Fibroblast of lung (primary cell): ENCODE results near the gene HOXB5. TPM values are rescaled to one million over a fixed set of nuclear protein-coding genes. Genes with fewer than 3 reads are reported as not detected.

ENCODE experiments used
- DNase-seq, 2 donors: peaks; one replicate each; pipeline versions ENCODE4 v3.0.0 to v3.0.0-alpha.2; 2010; ENCODE audit warnings: low read depth in 2 of 2
- H2AFZ ChIP-seq: 2 replicates; pipeline ENCODE4 v1.5.1; 2012; ENCODE audit warnings: low read length, control low read depth, inconsistent platforms
- H3K27ac ChIP-seq: 2 replicates; pipeline ENCODE4 v1.5.1; 2011; ENCODE audit warnings: low read length, control low read depth; ENCODE audit not compliant: insufficient read depth
- H3K27me3 ChIP-seq: 2 replicates; pipeline ENCODE4 v1.5.1; 2011; ENCODE audit warnings: mild to moderate bottlenecking, low read length; ENCODE audit not compliant: control insufficient read depth, insufficient read depth
- H3K36me3 ChIP-seq: 2 replicates; pipeline ENCODE4 v1.5.1; 2011; ENCODE audit warnings: low read length; ENCODE audit not compliant: control insufficient read depth, insufficient read depth
- H3K4me1 ChIP-seq: 2 replicates; pipeline ENCODE4 v1.5.1; 2011; ENCODE audit warnings: low read length; ENCODE audit not compliant: control insufficient read depth, insufficient read depth; ENCODE audit errors: extremely low read depth
- H3K4me2 ChIP-seq: 2 replicates; pipeline ENCODE4 v1.5.1; 2011; ENCODE audit warnings: low read length, control low read depth; ENCODE audit not compliant: insufficient read depth; ENCODE audit errors: extremely low read depth
- H3K4me3 ChIP-seq, 4 experiments: fragments of 200-600 bp in 1 of 4; sonication (generic) in 1 of 4; replicated peaks in 1 of 4; 2 replicates each; pipeline ENCODE4 v1.5.1; 2011 to 2016; ENCODE audit warnings: low read length in 4 of 4, low read depth in 3 of 4, mild to moderate bottlenecking in 3 of 4, control low read depth in 2 of 4, inconsistent platforms in 1 of 4, mixed read lengths in 1 of 4; ENCODE audit not compliant: insufficient read depth in 1 of 4; ENCODE audit errors: control extremely low read depth in 1 of 4
- H3K79me2 ChIP-seq: 2 replicates; pipeline ENCODE4 v1.5.1; 2012; ENCODE audit warnings: mild to moderate bottlenecking, low read length, inconsistent platforms; ENCODE audit not compliant: control insufficient read depth, insufficient read depth
- H3K9ac ChIP-seq: 2 replicates; pipeline ENCODE4 v1.5.1; 2011; ENCODE audit warnings: mild to moderate bottlenecking, low read length, control low read depth; ENCODE audit not compliant: insufficient read depth
- H3K9me3 ChIP-seq: 2 replicates; pipeline ENCODE4 v1.5.1; 2012; ENCODE audit warnings: low read depth, low read length; ENCODE audit not compliant: control insufficient read depth, insufficient read depth
- H4K20me1 ChIP-seq: 2 replicates; pipeline ENCODE4 v1.5.1; 2011; ENCODE audit warnings: low read length; ENCODE audit not compliant: control insufficient read depth, insufficient read depth; ENCODE audit errors: extremely low read depth
- CTCF ChIP-seq, 2 donors: IDR thresholded peaks in 1 of 2; conservative IDR thresholded peaks in 1 of 2; 1 replicate in 1 of 2; 2 replicates in 1 of 2; pipeline ENCODE4 v1.5.1; 2011 to 2012; ENCODE audit warnings: low read length in 2 of 2, control low read depth in 1 of 2, inconsistent platforms in 1 of 2, low read depth in 1 of 2, mild to moderate bottlenecking in 1 of 2
- EZH2 ChIP-seq: IDR thresholded peaks from 2 replicates; pipeline ENCODE4 v1.5.1; 2012; ENCODE audit warnings: low read length, control low read depth, mild to moderate bottlenecking; ENCODE audit errors: missing control alignments
- polyA plus RNA-seq, 2 donors: library from polyadenylated mRNA; depleted of rRNA in 1 of 2; stranded (reverse) in 1 of 2; unstranded in 1 of 2; fragments of >200 nt; gene quantifications; 2 replicates each; pipeline ENCODE4 v1.2.1, GENCODE V29; 2011 to 2012; ENCODE audit warnings: missing spikeins in 1 of 2
- total RNA-seq: library from RNA; depleted of rRNA; stranded (reverse); fragments of >200 nt; gene quantifications from 2 replicates; pipeline ENCODE4 v1.2.1, GENCODE V29; 2014

Gene HOXB5
- total and polyA plus RNA-seq, 2 donors (not counting 1 experiment from before 2014, with no cell fraction given) = 2.1 to 9.4 TPM

- H3K9ac ChIP-seq = peak overlapping the region; percentile 56
- peak overlapping the region; percentile 100 for H3K4me2 ChIP-seq
- no peaks in the 10 kb centered on the region for H3K27me3 ChIP-seq
- H3K9me3 ChIP-seq = no peaks in the 10 kb centered on the region
- DNase-seq = no peak
- peaks cover 95% of the 10 kb centered on the region for H3K79me2 ChIP-seq
- peaks cover 22% of the 10 kb centered on the region for H3K36me3 ChIP-seq
- peak overlapping the region; percentile 68 to 88 (median 78) for H3K4me3 ChIP-seq
- H4K20me1 ChIP-seq = no peaks in the 10 kb centered on the region
- H2AFZ ChIP-seq = no peak overlapping the region
- peak overlapping the region; percentile 77 for H3K27ac ChIP-seq
- TF ChIP-seq EZH2 (no peak), CTCF (conservative IDR thresholded peaks at IDR 0.05 in 1 of 2, IDR thresholded peaks at IDR 0.05 in 1 of 2; ENCODE audit: low read depth in 1 of 2, low read length in 2 of 2) (no peak)
- H3K4me1 ChIP-seq = peaks cover 49% of the 10 kb centered on the region
These were observed 40.4 kb downstream of the HOXB5 start for GRCh38 chr17:48553190-48553547.

GRCh38 chr17:48552466-48553189 lies 41.0 kb downstream of the HOXB5 start:
- Histone ChIP-seq H3K9ac (peak overlapping the region; percentile 56), H3K27me3 (no peaks in the 10 kb centered on the region), H4K20me1 (no peaks in the 10 kb centered on the region), H3K4me3 (peak overlapping the region; percentile 68 to 88 (median 78)), H3K4me1 (peaks cover 44% of the 10 kb centered on the region), H3K9me3 (no peaks in the 10 kb centered on the region), H2AFZ (no peak overlapping the region), H3K4me2 (peak overlapping the region; percentile 100), H3K27ac (peak overlapping the region; percentile 84), H3K79me2 (peaks cover 95% of the 10 kb centered on the region), H3K36me3 (peaks cover 21% of the 10 kb centered on the region)
- TF ChIP-seq CTCF (conservative IDR thresholded peaks at IDR 0.05 in 1 of 2, IDR thresholded peaks at IDR 0.05 in 1 of 2; ENCODE audit: low read depth in 1 of 2, low read length in 2 of 2) (peak in 1 of 2 donors; percentile 15), EZH2 (no peak)
- DNase-seq = peak; percentile 62 to 96

GRCh38 chr17:48551596-48552465 lies 41.7 kb downstream of the HOXB5 start:
- Histone ChIP-seq H3K36me3 (peaks cover 21% of the 10 kb centered on the region), H4K20me1 (no peaks in the 10 kb centered on the region), H3K4me3 (peak overlapping the region; percentile 37 to 80 (median 41)), H3K9ac (peak overlapping the region; percentile 60), H3K9me3 (no peaks in the 10 kb centered on the region), H3K27me3 (no peaks in the 10 kb centered on the region), H3K4me1 (peaks cover 41% of the 10 kb centered on the region), H3K79me2 (peaks cover 95% of the 10 kb centered on the region), H3K27ac (peak overlapping the region; percentile 84), H3K4me2 (peak overlapping the region; percentile 92), H2AFZ (no peak overlapping the region)
- peak; percentile 42 to 55 for DNase-seq
- TF ChIP-seq EZH2 = no peak
- TF ChIP-seq CTCF (conservative IDR thresholded peaks at IDR 0.05 in 1 of 2, IDR thresholded peaks at IDR 0.05 in 1 of 2; ENCODE audit: low read depth in 1 of 2, low read length in 2 of 2) = no peak
